GM21825 (cell line): Measurements from ENCODE around the gene TOP2B.

Experiments used
- ATAC-seq: cut with Tn5 transposase; IDR thresholded peaks from one replicate; pipeline ENCODE4 v1.9.1; 2021; ENCODE audit warnings: mild to moderate bottlenecking, moderate library complexity; ENCODE audit not compliant: unreplicated experiment

Gene TOP2B

GRCh38 chr3:25677121-25677520, 12.4 kb upstream of the TOP2B start:
- no peak for ATAC-seq

DNA sequence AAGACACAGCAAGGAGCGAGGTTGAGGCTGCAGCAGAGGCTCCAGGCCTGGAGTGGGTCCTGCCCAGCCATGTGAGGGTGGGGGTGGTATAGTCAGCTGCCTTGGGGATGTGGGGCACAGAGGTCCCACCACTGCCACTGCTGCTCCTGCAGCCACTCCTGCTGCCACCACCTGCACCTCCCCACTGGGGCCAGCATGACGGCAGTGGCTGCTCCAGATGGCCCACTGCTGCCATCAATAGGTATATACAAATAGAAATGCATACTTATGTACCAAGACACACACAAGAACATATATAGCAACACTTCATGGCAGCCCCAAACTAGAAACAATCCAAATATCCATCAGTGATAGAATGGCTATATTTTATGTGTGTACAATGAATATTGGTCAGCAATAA, 10.0 kb upstream of the TOP2B start:
- no peak for ATAC-seq

DNA sequence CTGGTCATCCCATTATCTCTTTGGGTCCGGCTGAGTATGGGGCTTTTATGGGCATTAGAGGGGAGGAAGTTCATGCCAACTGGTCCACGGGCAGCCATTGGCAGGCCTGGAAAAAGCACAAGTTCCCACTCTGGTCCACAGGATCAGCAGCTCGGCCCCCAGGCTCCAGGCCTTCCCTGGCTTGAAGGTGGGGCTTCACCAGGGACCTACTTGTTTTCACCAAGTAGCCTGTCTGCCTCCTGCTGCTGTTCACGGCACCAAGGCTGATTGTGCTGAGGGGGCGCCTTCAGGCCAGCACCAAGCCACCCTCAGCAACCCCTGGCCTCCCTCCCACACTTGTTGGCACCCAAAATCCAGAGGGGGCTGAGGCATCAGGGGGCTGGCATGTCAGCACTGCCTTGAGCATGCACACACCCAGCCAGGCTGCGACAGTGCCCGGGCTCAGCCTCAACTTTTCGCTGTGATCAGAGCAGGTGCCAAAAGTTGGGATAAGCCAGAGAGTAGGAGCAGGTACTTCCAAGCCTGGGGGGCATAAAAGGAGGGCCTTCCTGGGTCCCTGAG, 9.1 kb upstream of the TOP2B start:
- ATAC-seq = no peak

- peak; percentile 26 for ATAC-seq
Observed at GRCh38 chr3:25665315-25666280, 891 bp upstream of the TOP2B start.

- ATAC-seq = peak; percentile 31
Observed at GRCh38 chr3:25663869-25664811, 567 bp downstream of the TOP2B start.

DNA sequence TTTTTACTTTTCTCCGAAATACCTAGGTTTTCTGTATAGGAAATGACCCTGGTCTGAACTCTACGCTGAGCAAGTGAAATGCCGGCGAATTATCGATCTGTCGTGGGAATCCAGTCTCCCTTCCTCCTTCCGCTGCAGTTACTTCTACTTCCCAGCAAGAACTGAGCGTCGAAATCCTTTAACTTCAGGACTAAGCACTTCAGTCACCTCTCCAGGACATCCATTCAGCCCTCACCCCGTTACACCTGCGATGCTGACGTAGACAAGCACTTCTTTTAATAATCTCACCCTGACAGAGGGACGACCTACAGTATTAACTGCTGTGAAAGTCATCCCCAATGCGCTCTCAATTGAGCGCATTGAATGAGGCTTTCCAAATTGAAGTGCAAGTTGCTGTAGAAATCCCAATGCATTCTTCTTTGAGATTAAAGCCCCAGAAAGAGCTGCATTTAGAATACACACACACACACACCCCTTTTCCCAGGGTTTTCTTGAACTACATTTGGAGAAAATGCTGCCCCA, 1.3 kb downstream of the TOP2B start:
- ATAC-seq = peak; percentile 17

DNA sequence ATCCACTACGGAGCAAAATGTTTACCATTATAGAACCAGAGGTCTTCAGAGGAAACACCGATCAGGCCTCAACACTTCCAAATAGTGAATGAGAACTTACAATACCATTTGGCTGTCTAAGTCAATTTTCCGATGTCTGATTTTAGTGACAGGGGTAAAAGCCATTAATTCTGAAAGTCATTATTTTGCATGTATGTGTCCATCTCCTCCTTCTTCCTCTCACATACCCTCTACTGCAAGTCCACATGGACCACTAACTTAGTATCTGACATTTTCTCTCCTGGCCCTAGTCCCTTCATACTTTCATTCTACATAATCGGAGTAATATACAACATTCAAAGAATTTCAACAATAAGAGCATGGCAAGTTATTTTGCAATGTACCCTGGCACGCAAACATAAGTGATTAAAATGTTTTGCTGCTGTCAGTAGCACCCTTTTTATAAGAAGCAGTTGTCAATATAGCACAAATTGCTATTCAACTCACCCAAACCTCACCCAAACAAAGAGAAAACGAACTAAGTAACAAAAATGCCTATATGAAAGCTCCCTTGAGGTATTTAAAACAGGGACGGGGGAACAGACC, 1.9 kb downstream of the TOP2B start:
- ATAC-seq = no peak

DNA sequence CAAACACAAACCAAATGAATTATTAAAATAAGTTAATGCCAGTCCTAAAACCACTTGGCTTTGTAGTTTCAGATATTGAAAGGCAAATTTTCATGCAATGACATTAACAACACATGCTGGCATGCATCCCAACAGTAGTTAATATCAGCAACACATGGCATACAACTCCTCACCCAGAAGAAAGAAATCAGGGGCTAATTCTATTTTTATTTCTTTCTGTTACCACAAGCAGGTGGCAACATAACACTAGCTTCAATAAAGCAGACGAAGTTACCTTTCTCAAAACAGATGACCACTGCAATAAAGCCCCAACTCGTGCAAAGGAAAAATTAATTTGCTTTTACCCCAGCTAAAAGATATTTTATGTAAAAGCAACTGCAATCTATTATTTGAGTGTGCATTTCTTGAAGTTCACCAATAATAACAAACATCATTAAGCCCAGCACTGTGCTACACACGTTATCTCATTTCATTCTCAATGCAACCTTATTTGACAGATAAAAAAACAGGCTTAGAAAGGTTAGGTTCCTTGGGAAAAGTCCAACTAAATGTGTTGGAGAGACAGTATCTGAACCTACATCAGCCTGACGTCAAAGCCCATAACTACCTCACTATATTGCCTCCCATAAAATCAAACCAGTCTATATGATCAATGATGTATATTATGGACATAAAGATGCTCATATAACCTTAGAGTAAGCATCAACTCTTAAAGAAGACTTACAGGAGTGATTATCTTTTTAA, 2.8 kb downstream of the TOP2B start:
- no peak for ATAC-seq

- ATAC-seq = no peak
Observed at GRCh38 chr3:25658836-25659235, 5.9 kb downstream of the TOP2B start.

GRCh38 chr3:25657293-25657692, 7.4 kb downstream of the TOP2B start:
- ATAC-seq = no peak

- no peak for ATAC-seq
Observed at GRCh38 chr3:25655659-25656058, 9.0 kb downstream of the TOP2B start.

DNA sequence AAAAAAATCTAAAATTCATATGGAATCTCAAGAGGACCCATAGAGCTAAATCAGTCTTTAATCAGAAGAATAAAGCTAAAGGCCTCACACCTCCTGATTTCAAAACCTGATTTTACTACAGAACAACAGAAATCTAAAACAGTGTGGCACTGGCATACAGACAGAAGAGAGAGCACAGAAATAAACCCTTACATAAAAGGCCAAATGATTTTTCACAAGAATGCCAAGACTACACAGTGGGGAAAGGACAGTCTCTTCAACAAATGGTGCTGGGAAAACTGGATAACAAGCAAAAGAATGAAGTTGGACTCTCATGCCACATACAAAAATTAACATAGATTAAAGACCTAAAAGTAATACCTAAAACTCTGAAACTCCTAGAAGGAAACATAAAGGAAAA, 10.1 kb downstream of the TOP2B start:
- no peak for ATAC-seq

DNA sequence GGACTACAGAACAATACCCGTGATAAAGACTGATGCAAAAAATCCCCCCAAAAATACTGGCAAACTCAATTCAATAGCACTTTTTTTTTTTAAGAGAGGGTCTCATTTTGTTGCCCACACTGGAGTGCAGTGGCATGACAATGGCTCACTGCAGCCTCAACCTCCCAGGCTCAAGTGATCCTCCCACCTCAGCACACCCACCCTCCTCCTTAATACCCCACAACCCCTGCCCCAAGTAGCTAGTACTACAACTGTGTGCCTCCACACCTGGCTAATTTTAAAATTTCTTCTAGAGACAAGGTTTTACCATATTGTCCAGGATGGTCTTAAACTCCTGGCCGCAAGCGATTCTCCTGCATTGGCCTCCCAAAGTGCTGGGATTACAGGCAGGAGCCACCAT, 11.4 kb downstream of the TOP2B start:
- ATAC-seq = no peak

GRCh38 chr3:25652921-25653320, 11.8 kb downstream of the TOP2B start:
- no peak for ATAC-seq

GRCh38 chr3:25648925-25649830, 15.5 kb downstream of the TOP2B start:
- ATAC-seq = no peak

DNA sequence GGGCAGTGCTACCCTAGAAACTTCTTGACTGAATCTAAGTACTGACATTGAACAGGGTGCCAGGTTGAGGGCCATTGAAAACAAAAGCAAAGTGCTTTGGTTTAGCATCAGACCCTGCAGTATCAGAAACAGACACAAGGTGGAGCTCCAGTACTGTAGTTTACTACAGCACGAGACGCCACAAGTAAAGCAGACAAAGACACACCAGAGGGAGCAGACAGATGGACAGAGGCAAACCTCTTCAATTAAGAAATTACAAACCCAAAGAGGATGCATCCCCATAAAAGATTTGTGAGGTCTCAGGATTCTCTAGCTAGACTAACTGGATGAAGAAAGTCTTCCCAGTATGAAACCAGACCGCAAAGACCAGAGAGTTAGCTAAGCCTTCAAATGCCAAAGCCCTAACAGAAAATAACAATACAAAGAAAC, 16.6 kb downstream of the TOP2B start:
- ATAC-seq = peak; percentile 94

DNA sequence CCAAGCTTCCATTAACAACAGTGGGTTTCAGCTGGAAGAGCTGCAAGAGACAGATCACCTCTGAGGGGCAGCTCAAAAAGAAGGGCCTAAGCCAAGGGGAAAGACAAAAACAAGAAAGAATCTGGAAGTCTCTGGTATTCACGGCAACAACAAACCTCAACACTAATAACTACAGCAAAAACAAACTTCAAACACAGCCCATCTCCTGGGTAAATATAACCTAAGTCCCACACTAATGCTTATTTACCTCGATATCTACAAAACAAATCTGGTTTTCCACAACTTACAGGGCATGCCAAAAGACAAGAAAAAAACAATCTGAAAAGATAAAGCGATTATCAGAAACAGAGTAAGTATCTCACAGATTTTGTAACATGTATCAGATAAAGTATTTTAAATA, 29.7 kb downstream of the TOP2B start:
- ATAC-seq = no peak

- no peak for ATAC-seq
Observed at GRCh38 chr3:25633919-25634318, 30.8 kb downstream of the TOP2B start.

GRCh38 chr3:25631989-25632388, 32.7 kb downstream of the TOP2B start:
- ATAC-seq = no peak
